Endometrial microvascular endothelial cells (primary cell): ENCODE data around the gene NGF. TPM values are rescaled to one million over a fixed set of nuclear protein-coding genes. Genes with fewer than 3 reads are reported as not detected.
"Not testable (repeated sequence)": the region's sequence is repeated elsewhere in the genome, so short reads cannot be mapped to it uniquely, and the experiment has no call there.

ENCODE experiments used
- in situ Hi-C: cut with HindIII; loops from 2 replicates; pipeline ENCODE4 v1.10.0; 2017; ENCODE audit warnings: low sequenced_read_pairs, low pct_unique_long_range_greater_than_20kb; ENCODE audit errors: inconsistent ontology term
- total RNA-seq: library from RNA; depleted of rRNA; stranded (reverse); fragments of >200 nt; gene quantifications from one replicate; pipeline ENCODE4 v1.2.3, GENCODE V29; 2015; ENCODE audit errors: inconsistent ontology term

Gene NGF
- total RNA-seq, 1 donor from 2014 or later, result not detected

DNA sequence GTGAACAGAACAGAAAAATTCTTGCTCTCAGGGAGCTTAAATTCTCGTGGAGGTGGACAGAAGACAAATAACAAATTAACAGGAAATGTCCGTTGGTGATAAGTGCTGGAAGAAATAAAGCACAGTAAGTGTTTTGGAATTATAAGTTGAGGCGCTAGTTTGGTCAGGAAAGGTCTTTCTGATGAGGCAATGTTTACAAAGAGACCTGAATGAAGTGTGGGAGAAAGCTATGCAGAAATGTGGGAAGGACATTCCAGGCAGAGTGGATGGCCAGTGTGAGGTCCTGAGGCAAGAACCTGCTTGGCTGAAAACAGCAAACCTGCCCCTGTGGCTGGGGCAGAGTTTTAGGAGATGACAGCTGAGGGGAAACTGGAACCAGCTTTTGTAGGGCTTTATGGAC is 23.3 kb downstream of the NGF start:
- in situ Hi-C loops, result no loop called here

DNA sequence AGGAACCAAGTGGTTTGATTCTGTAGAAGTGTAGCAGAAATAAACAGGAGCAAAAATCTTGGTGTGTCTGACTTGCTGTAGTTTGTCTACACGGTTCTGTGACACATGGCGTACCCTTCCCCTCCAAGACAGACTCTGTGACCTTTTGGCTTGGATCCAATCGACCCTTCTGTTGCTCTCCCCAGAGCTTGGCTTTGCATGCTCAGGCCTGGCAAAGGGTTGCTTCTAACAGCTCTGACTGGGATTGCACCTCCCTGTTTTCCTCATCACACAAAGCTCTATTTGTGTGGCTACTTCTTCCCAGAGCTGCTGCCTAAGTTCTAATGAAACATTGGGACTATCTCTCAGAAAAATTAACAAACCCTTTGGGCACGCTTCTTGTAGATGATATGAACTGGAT is 24.0 kb downstream of the NGF start:
- in situ Hi-C loops, result no loop called here

DNA sequence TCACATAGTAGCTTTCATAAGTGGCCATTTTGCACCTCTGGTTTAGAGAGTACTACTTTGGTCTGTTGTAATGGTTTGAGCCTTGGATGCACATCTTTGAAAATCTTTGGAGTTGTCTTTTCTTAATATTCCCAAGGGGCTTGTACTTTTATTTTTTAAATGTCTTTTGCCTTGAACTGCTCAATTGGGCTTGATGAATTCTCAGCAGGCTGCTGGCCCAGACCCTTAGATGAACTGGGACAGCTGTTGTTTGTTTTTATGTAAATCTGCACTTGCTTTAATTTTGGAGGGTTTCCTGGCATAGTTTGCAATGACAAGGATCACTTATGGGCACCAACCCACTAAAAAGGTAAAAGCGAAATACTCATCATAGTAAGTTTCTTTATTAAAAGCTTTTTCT is 24.9 kb downstream of the NGF start:
- in situ Hi-C loops, result no loop called here

GRCh38 chr1:115312742-115313141 is 25.3 kb downstream of the NGF start:
- in situ Hi-C loops, result no loop called here

GRCh38 chr1:115311474-115311989 is 26.5 kb downstream of the NGF start:
- in situ Hi-C loops, result no loop called here

GRCh38 chr1:115310581-115311473 is 27.2 kb downstream of the NGF start:
- in situ Hi-C loops, result no loop called here

- in situ Hi-C loops, result not testable (repeated sequence)
Measured at GRCh38 chr1:115309504-115309903, 28.5 kb downstream of the NGF start.

DNA sequence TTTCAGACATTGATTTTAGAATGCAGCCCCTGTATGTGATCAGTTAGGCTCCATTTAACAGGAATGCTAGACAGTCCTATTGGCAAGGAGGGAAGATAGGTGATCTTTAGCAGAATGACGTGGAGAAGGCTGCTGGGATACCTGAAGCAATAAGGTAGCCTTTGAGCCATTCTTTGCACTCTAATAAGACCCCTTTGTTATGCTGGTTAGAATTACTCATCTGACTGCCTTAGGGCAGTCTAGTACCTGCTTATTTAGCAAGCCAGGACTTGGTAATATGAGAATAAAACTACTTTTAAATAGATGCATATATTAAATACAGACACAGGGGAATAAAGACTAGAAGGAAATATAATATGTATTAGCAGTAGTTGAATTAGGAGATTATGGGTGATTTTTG is 29.1 kb downstream of the NGF start:
- in situ Hi-C loops, result no loop called here

DNA sequence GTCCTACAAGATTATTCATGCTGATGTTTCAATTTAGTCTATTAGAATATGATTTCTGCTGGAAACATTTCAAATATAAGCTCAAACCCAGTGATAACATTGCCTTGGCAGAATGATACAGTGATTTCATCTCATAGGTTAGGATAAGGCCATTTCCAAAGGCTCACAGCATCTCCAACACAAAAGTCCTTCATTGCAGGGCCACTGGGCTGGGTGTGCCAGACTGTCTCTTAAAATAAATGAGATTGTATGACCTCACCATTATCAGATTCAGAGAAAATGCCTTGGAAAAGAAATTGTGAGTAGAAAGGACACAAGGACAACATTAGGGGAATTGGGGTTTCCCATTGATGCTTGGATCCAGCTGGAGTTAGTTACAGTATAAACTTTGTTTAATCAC is 30.4 kb downstream of the NGF start:
- in situ Hi-C loops, result no loop called here

GRCh38 chr1:115306146-115306545 is 31.9 kb downstream of the NGF start:
- in situ Hi-C loops, result no loop called here

DNA sequence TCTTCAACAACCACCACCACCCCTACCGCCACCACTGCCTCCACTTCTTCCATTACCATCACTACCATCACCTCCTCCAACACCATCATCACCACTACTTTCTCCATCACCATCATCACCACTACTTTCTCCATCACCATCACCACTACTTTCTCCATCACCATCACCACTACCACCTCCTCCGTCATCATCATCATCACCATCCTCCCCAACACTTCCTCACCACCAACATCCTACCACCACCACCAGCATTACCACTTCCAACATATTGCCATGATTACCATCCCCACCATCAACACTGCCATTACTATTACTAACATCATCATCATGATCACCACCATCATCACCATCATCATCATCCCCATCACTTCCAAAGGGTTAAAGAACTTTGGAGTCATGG is 34.7 kb downstream of the NGF start:
- in situ Hi-C loops, result no loop called here

DNA sequence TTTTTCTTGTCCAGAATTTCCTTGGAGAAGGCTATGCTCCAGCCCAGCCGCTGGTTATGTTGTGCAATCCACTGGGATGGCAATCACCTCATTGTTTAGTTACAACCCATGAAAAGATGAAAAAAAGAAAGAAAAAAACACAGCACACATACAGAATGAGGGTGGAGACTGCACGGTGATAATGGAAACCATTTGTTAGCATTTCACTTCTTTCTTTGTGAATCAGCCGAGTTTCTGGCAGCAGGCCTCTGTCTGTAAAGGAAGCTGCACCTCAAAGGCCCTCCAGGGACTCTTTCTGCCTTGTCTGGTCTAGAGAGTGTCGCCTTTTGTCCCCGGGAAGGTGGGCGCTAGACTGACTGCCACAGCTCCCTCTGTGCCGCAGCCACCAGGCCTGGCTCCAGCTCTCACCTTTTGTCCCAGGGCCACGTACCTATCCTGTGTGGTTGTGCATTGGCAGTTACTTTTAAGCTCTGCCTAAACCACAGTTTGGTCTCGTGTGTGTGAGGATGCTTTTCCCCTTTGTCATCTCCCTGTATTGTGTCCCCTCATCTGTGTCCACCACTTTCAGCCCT is 35.6 kb downstream of the NGF start:
- in situ Hi-C loops, result no loop called here

- in situ Hi-C loops, result no loop called here
Measured at GRCh38 chr1:115301438-115302020, 36.5 kb downstream of the NGF start.

DNA sequence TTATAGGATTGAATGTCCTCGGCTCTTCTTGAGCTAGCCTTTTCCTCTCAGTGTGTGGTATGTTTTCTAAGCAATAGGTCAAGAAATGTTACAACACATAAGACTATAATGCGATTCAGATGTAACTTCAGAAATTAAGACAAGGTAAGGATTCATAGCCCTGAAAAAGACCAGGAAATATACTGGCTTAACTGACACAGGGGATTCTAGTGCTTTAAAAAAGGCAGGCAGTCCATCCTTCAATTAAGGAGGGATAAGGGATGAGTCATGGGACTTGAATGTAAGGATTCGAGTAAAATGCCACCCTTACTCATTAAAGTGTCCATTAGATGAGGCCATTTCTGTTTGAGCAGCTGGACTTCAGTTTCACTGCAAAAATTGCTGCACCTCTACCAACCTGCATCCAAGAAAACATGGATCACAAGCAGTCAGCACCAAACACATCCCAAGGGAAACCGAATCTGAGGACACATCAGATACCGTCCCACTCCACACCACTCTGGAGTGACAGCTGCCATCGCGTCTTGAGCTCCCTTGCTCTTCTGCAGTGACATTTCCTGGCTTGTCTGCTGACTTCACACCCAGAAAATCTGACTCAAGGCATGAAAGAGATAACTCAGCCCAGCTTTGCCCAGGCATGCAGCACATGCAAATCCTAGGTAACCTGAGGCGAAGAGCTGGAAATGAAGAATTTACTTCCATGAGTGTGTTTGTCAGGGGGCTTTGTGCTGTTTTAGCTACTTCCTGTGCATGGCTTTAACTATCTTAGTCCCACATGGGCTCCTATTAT is 37.8 kb downstream of the NGF start:
- in situ Hi-C loops, result no loop called here

DNA sequence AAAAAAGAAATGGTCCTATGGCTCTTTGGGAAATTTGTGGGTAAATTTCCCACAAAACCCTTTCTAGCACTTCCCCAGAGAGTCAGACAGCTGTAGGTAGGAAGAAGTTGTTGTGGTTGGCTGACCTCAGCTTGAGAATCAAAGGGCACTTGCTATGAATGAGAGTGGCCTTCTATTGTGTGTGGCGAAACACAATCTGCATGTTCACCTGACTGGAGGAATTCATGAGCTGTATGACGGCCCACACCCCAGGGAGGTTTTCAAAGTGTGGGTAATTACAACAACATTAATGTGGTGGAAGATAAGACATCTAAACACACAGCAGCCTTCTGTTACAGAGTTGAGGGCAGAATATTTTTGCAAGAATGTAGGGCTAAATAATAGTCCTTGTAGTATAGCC is 38.8 kb downstream of the NGF start:
- in situ Hi-C loops, result no loop called here

DNA sequence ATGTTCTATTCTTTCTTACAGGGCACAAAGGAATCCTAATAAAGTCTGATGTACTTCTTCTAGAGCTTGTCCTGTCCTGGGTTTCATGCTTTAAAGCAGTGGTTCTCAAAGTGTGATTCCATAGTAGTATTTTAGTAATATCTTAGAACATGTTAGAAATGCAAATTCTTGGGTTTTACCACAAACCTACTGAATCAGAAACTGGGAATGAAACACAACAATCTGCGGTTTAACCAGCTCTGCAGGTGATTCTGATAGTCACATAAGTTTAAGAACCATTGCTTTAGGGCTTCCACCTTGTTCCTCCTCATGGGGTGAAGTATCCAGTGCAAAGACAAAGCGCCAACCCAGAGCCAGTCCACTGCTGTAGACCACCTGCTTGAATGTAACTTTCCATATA is 41.1 kb downstream of the NGF start:
- in situ Hi-C loops, result no loop called here

- in situ Hi-C loops, result no loop called here
Measured at GRCh38 chr1:115295904-115296696, 41.9 kb downstream of the NGF start.

GRCh38 chr1:115293899-115294298 is 44.1 kb downstream of the NGF start:
- in situ Hi-C loops, result no loop called here

GRCh38 chr1:115293006-115293405 is 45.0 kb downstream of the NGF start:
- in situ Hi-C loops, result no loop called here
